ENCODE measurements around the gene PDXK.
"Not testable (repeated sequence)": the region's sequence is repeated elsewhere in the genome, so short reads cannot be mapped to it uniquely, and the experiment has no call there.

Gene PDXK

GRCh38 chr21:43718872-43719747 is at the start of gene PDXK:
PDXK (plus strand) TSS chr21:43719129; CDS start chr21:43719295, 166 bp downstream.
- DNase-seq, result peak; percentile 69

GRCh38 chr21:43669828-43670605 is 48.9 kb upstream of the PDXK start:
- DNase-seq, result no peak

GRCh38 chr21:43675871-43676270 is 43.1 kb upstream of the PDXK start:
- no peak for DNase-seq

- no peak for DNase-seq
Measured at GRCh38 chr21:43676391-43676790, 42.5 kb upstream of the PDXK start.

GRCh38 chr21:43679951-43680350 is 39.0 kb upstream of the PDXK start:
- DNase-seq, result no peak

GRCh38 chr21:43680421-43680820 is 38.5 kb upstream of the PDXK start:
- DNase-seq, result not testable (repeated sequence)

GRCh38 chr21:43681650-43682049 is 37.3 kb upstream of the PDXK start:
- no peak for DNase-seq

GRCh38 chr21:43684424-43684823 is 34.5 kb upstream of the PDXK start:
- no peak for DNase-seq

- DNase-seq, result no peak
Measured at GRCh38 chr21:43686811-43687565, 31.9 kb upstream of the PDXK start.

- no peak for DNase-seq
Measured at GRCh38 chr21:43687566-43688399, 31.1 kb upstream of the PDXK start.

GRCh38 chr21:43688906-43689305 is 30.0 kb upstream of the PDXK start:
- no peak for DNase-seq

- no peak for DNase-seq
Measured at GRCh38 chr21:43689556-43690337, 29.2 kb upstream of the PDXK start.

GRCh38 chr21:43690346-43690745 is 28.6 kb upstream of the PDXK start:
- no peak for DNase-seq

GRCh38 chr21:43691086-43691795 is 27.7 kb upstream of the PDXK start:
- DNase-seq, result no peak

GRCh38 chr21:43691801-43692200 is 27.1 kb upstream of the PDXK start:
- DNase-seq, result no peak

GRCh38 chr21:43692949-43693348 is 26.0 kb upstream of the PDXK start:
- DNase-seq, result no peak

- no peak for DNase-seq
Measured at GRCh38 chr21:43693981-43694380, 24.9 kb upstream of the PDXK start.

GRCh38 chr21:43694437-43695079 is 24.4 kb upstream of the PDXK start:
- no peak for DNase-seq

- DNase-seq, result no peak
Measured at GRCh38 chr21:43696214-43696613, 22.7 kb upstream of the PDXK start.

Data from activated gamma-delta T cell treated with Interleukin-2 at 50 U/mL for 16 hours (primary cell).